Right lobe of liver (tissue), 4 donors: ENCODE results near the gene CSRNP2.

Experiments used
- POLR2A ChIP-seq: fragments of 450-650 bp; IDR thresholded peaks from one replicate; pipeline ENCODE4 v1.6.1; 2017; ENCODE audit warnings: antibody characterized with exemption, mild to moderate bottlenecking
- TF ChIP-seq, protein P1 (sequence below), 4 donors: fragments of 200-600 bp in 3 of 4; fragments of 450-650 bp in 1 of 4; IDR thresholded peaks; one replicate each; pipeline versions ENCODE4 v1.5.1 to v1.8.0; 2016 to 2022; ENCODE audit warnings: antibody characterized with exemption in 4 of 4, mild to moderate bottlenecking in 2 of 4
- donor health status: DM: no; HTN: no; CAD: no.
- donor health status: DM: no; HTN: no; CAD: no.
- donor health status: DM: no; HTN: yes; CAD: no.

DNA sequence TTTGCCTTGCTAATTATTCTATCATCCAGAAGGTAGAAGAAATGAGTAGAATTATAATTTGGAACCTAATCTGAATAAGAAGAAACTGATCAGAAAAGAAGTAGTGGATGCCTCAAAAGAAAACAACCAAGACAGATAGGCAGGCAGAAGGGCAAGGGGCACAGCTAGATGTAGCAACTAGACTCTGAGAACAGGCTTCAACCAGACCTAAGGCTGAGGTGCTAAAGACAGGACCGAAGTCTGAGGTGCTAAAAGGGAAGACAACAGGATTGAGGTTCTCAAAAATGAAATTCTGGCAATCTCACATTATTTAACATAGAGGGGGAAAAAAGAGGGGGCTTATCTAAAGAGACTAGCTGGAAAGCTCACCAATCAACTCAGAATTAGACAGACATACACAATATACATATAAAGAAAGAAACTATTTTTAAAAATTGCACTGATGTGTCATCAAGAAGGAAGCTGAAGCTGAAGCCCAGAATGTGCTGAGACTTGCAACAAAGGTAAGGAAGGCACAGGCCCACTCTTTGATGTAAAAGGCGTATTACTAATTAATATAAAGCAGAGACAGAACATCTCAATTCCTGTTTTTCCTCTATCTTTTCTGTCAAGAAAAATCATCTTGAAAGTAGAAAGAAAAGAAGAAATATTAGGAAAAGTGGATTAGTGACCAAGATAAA lies 43.8 kb upstream of the CSRNP2 start:
- TF ChIP-seq, protein P1, sequence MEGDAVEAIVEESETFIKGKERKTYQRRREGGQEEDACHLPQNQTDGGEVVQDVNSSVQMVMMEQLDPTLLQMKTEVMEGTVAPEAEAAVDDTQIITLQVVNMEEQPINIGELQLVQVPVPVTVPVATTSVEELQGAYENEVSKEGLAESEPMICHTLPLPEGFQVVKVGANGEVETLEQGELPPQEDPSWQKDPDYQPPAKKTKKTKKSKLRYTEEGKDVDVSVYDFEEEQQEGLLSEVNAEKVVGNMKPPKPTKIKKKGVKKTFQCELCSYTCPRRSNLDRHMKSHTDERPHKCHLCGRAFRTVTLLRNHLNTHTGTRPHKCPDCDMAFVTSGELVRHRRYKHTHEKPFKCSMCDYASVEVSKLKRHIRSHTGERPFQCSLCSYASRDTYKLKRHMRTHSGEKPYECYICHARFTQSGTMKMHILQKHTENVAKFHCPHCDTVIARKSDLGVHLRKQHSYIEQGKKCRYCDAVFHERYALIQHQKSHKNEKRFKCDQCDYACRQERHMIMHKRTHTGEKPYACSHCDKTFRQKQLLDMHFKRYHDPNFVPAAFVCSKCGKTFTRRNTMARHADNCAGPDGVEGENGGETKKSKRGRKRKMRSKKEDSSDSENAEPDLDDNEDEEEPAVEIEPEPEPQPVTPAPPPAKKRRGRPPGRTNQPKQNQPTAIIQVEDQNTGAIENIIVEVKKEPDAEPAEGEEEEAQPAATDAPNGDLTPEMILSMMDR (IDR thresholded peaks at IDR 0.05): no peak
- TF ChIP-seq POLR2A: no peak
